Activated T-cell treated with anti-CD3 and anti-CD28 coated beads for 48 hours (primary cell): ENCODE data around the gene PLEKHA1.
A peak's percentile ranks its signal among the peaks of the same experiment; 100 is the strongest.

Source experiments
- DNase-seq: peaks from one replicate; pipeline ENCODE4 v3.0.0-alpha.2; 2020; ENCODE audit warnings: low read depth

PLEKHA1 gene

GRCh38 chr10:122379041-122379440, 4.5 kb downstream of the PLEKHA1 start:
- no peak for DNase-seq

- no peak for DNase-seq
These were observed 5.0 kb downstream of the PLEKHA1 start for GRCh38 chr10:122379537-122379936.

GRCh38 chr10:122380703-122381102, 6.2 kb downstream of the PLEKHA1 start:
- DNase-seq: no peak

- no peak for DNase-seq
These were observed 7.2 kb downstream of the PLEKHA1 start for GRCh38 chr10:122381680-122382079.

GRCh38 chr10:122386514-122386913, 12.0 kb downstream of the PLEKHA1 start:
- DNase-seq: no peak

- no peak for DNase-seq
These were observed 13.1 kb downstream of the PLEKHA1 start for GRCh38 chr10:122387572-122387971.

GRCh38 chr10:122388287-122388997, 13.9 kb downstream of the PLEKHA1 start:
- peak; percentile 37 for DNase-seq

GRCh38 chr10:122390271-122390670, 15.8 kb downstream of the PLEKHA1 start:
- no peak for DNase-seq

GRCh38 chr10:122390679-122391078, 16.2 kb downstream of the PLEKHA1 start:
- no peak for DNase-seq

- no peak for DNase-seq
These were observed 17.4 kb downstream of the PLEKHA1 start for GRCh38 chr10:122391875-122392274.

- DNase-seq: no peak
These were observed 18.3 kb downstream of the PLEKHA1 start for GRCh38 chr10:122392835-122393234.

- DNase-seq: no peak
These were observed 18.8 kb downstream of the PLEKHA1 start for GRCh38 chr10:122393288-122393687.

- DNase-seq: no peak
These were observed 28.1 kb downstream of the PLEKHA1 start for GRCh38 chr10:122402548-122403131.

GRCh38 chr10:122404576-122404975, 30.1 kb downstream of the PLEKHA1 start:
- DNase-seq: no peak

- peak; percentile 19 for DNase-seq
These were observed 33.0 kb downstream of the PLEKHA1 start for GRCh38 chr10:122407375-122408125.

GRCh38 chr10:122413327-122413726, 38.8 kb downstream of the PLEKHA1 start:
- DNase-seq: no peak

- no peak for DNase-seq
These were observed 43.2 kb downstream of the PLEKHA1 start for GRCh38 chr10:122417667-122418066.

GRCh38 chr10:122419016-122419415, 44.5 kb downstream of the PLEKHA1 start:
- no peak for DNase-seq

GRCh38 chr10:122419876-122420623, 45.5 kb downstream of the PLEKHA1 start:
- DNase-seq: no peak

- DNase-seq: no peak
These were observed 46.1 kb downstream of the PLEKHA1 start for GRCh38 chr10:122420624-122421007.

GRCh38 chr10:122421054-122421625, 46.6 kb downstream of the PLEKHA1 start:
- no peak for DNase-seq

- DNase-seq: no peak
These were observed 47.2 kb downstream of the PLEKHA1 start for GRCh38 chr10:122421742-122422141.
